ENCODE measurements around the gene ZNF592.

The ZNF592 gene

DNA sequence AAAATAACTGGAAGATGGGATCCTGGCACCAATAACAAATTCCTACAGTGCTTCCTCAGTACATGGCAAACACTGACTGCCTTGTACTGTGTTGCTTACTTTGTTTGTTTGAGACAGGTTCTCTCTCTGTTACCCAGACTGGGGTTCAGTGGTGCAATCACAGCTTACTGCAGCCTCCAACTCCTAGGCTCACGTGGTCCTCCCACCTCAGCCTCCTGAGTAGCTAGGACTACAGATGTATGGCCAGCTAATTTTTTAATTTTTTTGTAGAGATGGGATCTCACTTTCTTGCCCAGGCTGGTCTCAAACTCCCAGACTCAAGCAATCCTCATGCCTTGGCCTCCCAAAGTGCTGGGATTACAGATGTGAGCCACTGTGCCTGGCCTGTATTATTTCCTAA lies 65.0 kb downstream of the ZNF592 start:
- no peak for ATAC-seq
- TF ChIP-seq ZFP30 (CRISPR knock-in tag; IDR thresholded peaks at IDR 0.05) (no peak), ARNTL (CRISPR knock-in tag; IDR thresholded peaks at IDR 0.05; ENCODE audit: borderline replicate concordance, low read depth) (no peak)

DNA sequence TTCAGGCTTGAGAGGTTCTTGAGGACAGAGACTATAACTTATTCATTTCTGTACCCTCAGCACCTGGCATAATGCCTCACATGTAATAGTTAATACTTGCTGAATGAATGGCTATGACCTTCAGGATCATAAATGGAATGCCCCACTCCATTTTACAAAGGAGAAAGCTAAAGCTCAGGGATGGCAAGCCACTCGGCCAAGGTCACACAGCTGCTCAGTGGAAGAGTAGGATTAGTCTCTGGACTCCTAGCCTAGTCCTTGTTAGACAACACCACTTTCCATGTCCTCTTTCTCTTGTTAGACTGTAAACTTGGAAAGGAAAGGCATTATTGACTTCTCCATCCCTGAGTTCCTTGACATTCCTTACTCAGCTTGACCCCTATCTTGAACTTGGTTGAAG lies 65.5 kb downstream of the ZNF592 start:
- no peak for ATAC-seq
- TF ChIP-seq ISL1 (CRISPR knock-in tag; IDR thresholded peaks at IDR 0.05) (no peak), PPARA (CRISPR knock-in tag; IDR thresholded peaks at IDR 0.05; ENCODE audit: borderline replicate concordance) (no peak), ZFP3 (CRISPR knock-in tag; IDR thresholded peaks at IDR 0.05) (no peak), SNAI2 (CRISPR knock-in tag; IDR thresholded peaks at IDR 0.05) (no peak), ZNF565 (CRISPR knock-in tag; conservative IDR thresholded peaks at IDR 0.05; ENCODE audit: low read depth) (no peak), ZNF70 (CRISPR knock-in tag; IDR thresholded peaks at IDR 0.05) (no peak), RARB (CRISPR knock-in tag; IDR thresholded peaks at IDR 0.05) (no peak), GLIS3 (CRISPR knock-in tag; IDR thresholded peaks at IDR 0.05) (no peak), CSDC2 (CRISPR knock-in tag; IDR thresholded peaks at IDR 0.05) (no peak), OSR1 (CRISPR knock-in tag; IDR thresholded peaks at IDR 0.05) (no peak), ZFP30 (CRISPR knock-in tag; IDR thresholded peaks at IDR 0.05) (no peak), ESRRG (CRISPR knock-in tag; IDR thresholded peaks at IDR 0.05) (no peak), ZNF8 (CRISPR knock-in tag; IDR thresholded peaks at IDR 0.05) (no peak), BACH2 (CRISPR knock-in tag; IDR thresholded peaks at IDR 0.05; ENCODE audit: borderline replicate concordance) (no peak)
- TF ChIP-seq, protein P1, sequence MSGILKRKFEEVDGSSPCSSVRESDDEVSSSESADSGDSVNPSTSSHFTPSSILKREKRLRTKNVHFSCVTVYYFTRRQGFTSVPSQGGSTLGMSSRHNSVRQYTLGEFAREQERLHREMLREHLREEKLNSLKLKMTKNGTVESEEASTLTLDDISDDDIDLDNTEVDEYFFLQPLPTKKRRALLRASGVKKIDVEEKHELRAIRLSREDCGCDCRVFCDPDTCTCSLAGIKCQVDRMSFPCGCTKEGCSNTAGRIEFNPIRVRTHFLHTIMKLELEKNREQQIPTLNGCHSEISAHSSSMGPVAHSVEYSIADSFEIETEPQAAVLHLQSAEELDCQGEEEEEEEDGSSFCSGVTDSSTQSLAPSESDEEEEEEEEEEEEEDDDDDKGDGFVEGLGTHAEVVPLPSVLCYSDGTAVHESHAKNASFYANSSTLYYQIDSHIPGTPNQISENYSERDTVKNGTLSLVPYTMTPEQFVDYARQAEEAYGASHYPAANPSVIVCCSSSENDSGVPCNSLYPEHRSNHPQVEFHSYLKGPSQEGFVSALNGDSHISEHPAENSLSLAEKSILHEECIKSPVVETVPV (CRISPR knock-in tag; IDR thresholded peaks at IDR 0.05) = no peak
- TF ChIP-seq, protein P2, sequence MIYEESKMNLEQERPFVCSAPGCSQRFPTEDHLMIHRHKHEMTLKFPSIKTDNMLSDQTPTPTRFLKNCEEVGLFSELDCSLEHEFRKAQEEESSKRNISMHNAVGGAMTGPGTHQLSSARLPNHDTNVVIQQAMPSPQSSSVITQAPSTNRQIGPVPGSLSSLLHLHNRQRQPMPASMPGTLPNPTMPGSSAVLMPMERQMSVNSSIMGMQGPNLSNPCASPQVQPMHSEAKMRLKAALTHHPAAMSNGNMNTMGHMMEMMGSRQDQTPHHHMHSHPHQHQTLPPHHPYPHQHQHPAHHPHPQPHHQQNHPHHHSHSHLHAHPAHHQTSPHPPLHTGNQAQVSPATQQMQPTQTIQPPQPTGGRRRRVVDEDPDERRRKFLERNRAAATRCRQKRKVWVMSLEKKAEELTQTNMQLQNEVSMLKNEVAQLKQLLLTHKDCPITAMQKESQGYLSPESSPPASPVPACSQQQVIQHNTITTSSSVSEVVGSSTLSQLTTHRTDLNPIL (CRISPR knock-in tag; IDR thresholded peaks at IDR 0.05; ENCODE audit: low read depth) = no peak
- TF ChIP-seq, protein P3, sequence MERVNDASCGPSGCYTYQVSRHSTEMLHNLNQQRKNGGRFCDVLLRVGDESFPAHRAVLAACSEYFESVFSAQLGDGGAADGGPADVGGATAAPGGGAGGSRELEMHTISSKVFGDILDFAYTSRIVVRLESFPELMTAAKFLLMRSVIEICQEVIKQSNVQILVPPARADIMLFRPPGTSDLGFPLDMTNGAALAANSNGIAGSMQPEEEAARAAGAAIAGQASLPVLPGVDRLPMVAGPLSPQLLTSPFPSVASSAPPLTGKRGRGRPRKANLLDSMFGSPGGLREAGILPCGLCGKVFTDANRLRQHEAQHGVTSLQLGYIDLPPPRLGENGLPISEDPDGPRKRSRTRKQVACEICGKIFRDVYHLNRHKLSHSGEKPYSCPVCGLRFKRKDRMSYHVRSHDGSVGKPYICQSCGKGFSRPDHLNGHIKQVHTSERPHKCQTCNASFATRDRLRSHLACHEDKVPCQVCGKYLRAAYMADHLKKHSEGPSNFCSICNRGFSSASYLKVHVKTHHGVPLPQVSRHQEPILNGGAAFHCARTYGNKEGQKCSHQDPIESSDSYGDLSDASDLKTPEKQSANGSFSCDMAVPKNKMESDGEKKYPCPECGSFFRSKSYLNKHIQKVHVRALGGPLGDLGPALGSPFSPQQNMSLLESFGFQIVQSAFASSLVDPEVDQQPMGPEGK (CRISPR knock-in tag; IDR thresholded peaks at IDR 0.05; ENCODE audit: borderline replicate concordance) = no peak
- TF ChIP-seq, protein P4, sequence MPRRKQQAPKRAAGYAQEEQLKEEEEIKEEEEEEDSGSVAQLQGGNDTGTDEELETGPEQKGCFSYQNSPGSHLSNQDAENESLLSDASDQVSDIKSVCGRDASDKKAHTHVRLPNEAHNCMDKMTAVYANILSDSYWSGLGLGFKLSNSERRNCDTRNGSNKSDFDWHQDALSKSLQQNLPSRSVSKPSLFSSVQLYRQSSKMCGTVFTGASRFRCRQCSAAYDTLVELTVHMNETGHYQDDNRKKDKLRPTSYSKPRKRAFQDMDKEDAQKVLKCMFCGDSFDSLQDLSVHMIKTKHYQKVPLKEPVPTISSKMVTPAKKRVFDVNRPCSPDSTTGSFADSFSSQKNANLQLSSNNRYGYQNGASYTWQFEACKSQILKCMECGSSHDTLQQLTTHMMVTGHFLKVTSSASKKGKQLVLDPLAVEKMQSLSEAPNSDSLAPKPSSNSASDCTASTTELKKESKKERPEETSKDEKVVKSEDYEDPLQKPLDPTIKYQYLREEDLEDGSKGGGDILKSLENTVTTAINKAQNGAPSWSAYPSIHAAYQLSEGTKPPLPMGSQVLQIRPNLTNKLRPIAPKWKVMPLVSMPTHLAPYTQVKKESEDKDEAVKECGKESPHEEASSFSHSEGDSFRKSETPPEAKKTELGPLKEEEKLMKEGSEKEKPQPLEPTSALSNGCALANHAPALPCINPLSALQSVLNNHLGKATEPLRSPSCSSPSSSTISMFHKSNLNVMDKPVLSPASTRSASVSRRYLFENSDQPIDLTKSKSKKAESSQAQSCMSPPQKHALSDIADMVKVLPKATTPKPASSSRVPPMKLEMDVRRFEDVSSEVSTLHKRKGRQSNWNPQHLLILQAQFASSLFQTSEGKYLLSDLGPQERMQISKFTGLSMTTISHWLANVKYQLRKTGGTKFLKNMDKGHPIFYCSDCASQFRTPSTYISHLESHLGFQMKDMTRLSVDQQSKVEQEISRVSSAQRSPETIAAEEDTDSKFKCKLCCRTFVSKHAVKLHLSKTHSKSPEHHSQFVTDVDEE (CRISPR knock-in tag; IDR thresholded peaks at IDR 0.05) = no peak

DNA sequence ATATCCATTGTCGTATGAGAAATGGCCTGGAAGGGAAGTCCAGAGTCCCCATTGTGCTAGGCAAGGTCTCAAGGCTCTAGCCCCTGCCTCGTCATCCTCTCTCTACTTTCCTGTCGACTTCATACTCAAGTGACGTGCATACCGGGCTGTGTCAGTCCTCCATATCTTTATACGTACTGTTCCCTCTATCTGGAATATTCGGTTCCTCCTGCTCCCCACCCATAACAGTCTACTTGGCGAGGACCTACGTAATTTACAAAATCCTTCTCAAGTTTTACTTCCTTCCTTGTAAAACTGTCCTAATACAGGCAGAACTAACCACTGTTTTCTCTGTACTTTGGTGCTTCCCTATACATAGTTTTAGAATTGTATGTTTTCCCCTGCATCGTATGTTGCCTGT lies 66.5 kb downstream of the ZNF592 start:
- no peak for ATAC-seq
- TF ChIP-seq ISL1 (CRISPR knock-in tag; IDR thresholded peaks at IDR 0.05) = no peak
- TF ChIP-seq RARB (CRISPR knock-in tag; IDR thresholded peaks at IDR 0.05) = no peak
- no peak for TF ChIP-seq OSR1 (CRISPR knock-in tag; IDR thresholded peaks at IDR 0.05)
- TF ChIP-seq ARNTL (CRISPR knock-in tag; IDR thresholded peaks at IDR 0.05; ENCODE audit: borderline replicate concordance, low read depth) = no peak
- TF ChIP-seq, protein P5, sequence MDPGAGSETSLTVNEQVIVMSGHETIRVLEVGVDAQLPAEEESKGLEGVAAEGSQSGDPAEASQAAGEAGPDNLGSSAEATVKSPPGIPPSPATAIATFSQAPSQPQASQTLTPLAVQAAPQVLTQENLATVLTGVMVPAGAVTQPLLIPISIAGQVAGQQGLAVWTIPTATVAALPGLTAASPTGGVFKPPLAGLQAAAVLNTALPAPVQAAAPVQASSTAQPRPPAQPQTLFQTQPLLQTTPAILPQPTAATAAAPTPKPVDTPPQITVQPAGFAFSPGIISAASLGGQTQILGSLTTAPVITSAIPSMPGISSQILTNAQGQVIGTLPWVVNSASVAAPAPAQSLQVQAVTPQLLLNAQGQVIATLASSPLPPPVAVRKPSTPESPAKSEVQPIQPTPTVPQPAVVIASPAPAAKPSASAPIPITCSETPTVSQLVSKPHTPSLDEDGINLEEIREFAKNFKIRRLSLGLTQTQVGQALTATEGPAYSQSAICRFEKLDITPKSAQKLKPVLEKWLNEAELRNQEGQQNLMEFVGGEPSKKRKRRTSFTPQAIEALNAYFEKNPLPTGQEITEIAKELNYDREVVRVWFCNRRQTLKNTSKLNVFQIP (CRISPR knock-in tag; IDR thresholded peaks at IDR 0.05; ENCODE audit: borderline replicate concordance, low read depth) = no peak
- no peak for TF ChIP-seq PPARA (CRISPR knock-in tag; IDR thresholded peaks at IDR 0.05; ENCODE audit: borderline replicate concordance)
- TF ChIP-seq, protein P3 (CRISPR knock-in tag; IDR thresholded peaks at IDR 0.05; ENCODE audit: borderline replicate concordance) = no peak
- no peak for TF ChIP-seq GLIS3 (CRISPR knock-in tag; IDR thresholded peaks at IDR 0.05)
- TF ChIP-seq ZFP30 (CRISPR knock-in tag; IDR thresholded peaks at IDR 0.05) = no peak
- no peak for TF ChIP-seq ZNF8 (CRISPR knock-in tag; IDR thresholded peaks at IDR 0.05)
- no peak for TF ChIP-seq TOX (CRISPR knock-in tag; IDR thresholded peaks at IDR 0.05; ENCODE audit: borderline replicate concordance)
- no peak for TF ChIP-seq BACH2 (CRISPR knock-in tag; IDR thresholded peaks at IDR 0.05; ENCODE audit: borderline replicate concordance)
- TF ChIP-seq CSDC2 (CRISPR knock-in tag; IDR thresholded peaks at IDR 0.05) = no peak
- TF ChIP-seq, protein P1 (CRISPR knock-in tag; IDR thresholded peaks at IDR 0.05) = no peak
- no peak for TF ChIP-seq ZC3H10 (CRISPR knock-in tag; IDR thresholded peaks at IDR 0.05)
- TF ChIP-seq, protein P2 (CRISPR knock-in tag; IDR thresholded peaks at IDR 0.05; ENCODE audit: low read depth) = no peak
- no peak for TF ChIP-seq ZFP3 (CRISPR knock-in tag; IDR thresholded peaks at IDR 0.05)
- no peak for TF ChIP-seq ZNF565 (CRISPR knock-in tag; conservative IDR thresholded peaks at IDR 0.05; ENCODE audit: low read depth)
